ENCODE data around the gene CA12.

GRCh38 chr15:63396152-63396928, 14.7 kb upstream of the CA12 start:
- TF ChIP-seq, protein P1, sequence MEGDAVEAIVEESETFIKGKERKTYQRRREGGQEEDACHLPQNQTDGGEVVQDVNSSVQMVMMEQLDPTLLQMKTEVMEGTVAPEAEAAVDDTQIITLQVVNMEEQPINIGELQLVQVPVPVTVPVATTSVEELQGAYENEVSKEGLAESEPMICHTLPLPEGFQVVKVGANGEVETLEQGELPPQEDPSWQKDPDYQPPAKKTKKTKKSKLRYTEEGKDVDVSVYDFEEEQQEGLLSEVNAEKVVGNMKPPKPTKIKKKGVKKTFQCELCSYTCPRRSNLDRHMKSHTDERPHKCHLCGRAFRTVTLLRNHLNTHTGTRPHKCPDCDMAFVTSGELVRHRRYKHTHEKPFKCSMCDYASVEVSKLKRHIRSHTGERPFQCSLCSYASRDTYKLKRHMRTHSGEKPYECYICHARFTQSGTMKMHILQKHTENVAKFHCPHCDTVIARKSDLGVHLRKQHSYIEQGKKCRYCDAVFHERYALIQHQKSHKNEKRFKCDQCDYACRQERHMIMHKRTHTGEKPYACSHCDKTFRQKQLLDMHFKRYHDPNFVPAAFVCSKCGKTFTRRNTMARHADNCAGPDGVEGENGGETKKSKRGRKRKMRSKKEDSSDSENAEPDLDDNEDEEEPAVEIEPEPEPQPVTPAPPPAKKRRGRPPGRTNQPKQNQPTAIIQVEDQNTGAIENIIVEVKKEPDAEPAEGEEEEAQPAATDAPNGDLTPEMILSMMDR (IDR thresholded peaks at IDR 0.05; ENCODE audit: extremely low read depth in 1 of 2, insufficient read depth in 1 of 2, low read depth in 1 of 2, low read length in 2 of 2) = no peak
- TF ChIP-seq EZH2 (IDR thresholded peaks at IDR 0.05; ENCODE audit: borderline replicate concordance, low read depth, low read length, severe bottlenecking) (no peak), POLR2AphosphoS5 (IDR thresholded peaks at IDR 0.05; ENCODE audit: insufficient read depth, low read depth, low read length) (no peak), MAX (IDR thresholded peaks at IDR 0.05; ENCODE audit: insufficient read depth, insufficient read length) (no peak), POLR2A (IDR thresholded peaks at IDR 0.05; ENCODE audit: low read depth, low read length) (no peak), FOS (IDR thresholded peaks at IDR 0.05; ENCODE audit: borderline replicate concordance, insufficient read depth, low read length) (no peak)

Data from endothelial cell of umbilical vein (primary cell).